ENCODE measurements around the gene CHMP4A.

DNA sequence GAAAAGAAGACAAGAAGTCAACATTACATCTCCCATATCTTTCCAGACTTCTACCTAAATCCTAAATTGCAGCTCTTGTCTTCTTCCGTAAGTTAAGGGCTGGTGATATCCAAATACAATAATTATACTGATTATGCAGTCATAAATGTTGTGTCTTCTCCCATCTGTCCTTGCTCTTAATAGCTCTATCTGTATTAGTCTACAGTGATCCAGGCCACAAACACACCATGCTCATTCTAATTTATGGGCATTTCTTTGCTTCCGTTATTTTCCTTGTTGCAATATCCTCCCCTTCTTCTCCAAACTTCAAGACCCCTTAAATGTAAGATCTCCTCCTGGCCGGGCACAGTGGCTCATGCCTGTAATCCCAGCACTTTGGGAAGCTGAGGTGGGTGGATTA lies 6.2 kb upstream of the CHMP4A start:
- TF ChIP-seq, protein P1, sequence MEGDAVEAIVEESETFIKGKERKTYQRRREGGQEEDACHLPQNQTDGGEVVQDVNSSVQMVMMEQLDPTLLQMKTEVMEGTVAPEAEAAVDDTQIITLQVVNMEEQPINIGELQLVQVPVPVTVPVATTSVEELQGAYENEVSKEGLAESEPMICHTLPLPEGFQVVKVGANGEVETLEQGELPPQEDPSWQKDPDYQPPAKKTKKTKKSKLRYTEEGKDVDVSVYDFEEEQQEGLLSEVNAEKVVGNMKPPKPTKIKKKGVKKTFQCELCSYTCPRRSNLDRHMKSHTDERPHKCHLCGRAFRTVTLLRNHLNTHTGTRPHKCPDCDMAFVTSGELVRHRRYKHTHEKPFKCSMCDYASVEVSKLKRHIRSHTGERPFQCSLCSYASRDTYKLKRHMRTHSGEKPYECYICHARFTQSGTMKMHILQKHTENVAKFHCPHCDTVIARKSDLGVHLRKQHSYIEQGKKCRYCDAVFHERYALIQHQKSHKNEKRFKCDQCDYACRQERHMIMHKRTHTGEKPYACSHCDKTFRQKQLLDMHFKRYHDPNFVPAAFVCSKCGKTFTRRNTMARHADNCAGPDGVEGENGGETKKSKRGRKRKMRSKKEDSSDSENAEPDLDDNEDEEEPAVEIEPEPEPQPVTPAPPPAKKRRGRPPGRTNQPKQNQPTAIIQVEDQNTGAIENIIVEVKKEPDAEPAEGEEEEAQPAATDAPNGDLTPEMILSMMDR (IDR thresholded peaks at IDR 0.05; ENCODE audit: insufficient read depth, low read length, poor library complexity, severe bottlenecking), result no peak
- TF ChIP-seq EZH2phosphoT487 (conservative IDR thresholded peaks at IDR 0.05; ENCODE audit: low read length), result no peak
